ENCODE results near the gene CST9. TPM values are rescaled to one million over a fixed set of nuclear protein-coding genes. Genes with fewer than 3 reads are reported as not detected.

Gene CST9
- total and polyA plus RNA-seq, 2 of the 13 experiments (the other 11 are each of a cell fraction or from before 2014, with no cell fraction given), result 0.07 TPM; not detected in 1

DNA sequence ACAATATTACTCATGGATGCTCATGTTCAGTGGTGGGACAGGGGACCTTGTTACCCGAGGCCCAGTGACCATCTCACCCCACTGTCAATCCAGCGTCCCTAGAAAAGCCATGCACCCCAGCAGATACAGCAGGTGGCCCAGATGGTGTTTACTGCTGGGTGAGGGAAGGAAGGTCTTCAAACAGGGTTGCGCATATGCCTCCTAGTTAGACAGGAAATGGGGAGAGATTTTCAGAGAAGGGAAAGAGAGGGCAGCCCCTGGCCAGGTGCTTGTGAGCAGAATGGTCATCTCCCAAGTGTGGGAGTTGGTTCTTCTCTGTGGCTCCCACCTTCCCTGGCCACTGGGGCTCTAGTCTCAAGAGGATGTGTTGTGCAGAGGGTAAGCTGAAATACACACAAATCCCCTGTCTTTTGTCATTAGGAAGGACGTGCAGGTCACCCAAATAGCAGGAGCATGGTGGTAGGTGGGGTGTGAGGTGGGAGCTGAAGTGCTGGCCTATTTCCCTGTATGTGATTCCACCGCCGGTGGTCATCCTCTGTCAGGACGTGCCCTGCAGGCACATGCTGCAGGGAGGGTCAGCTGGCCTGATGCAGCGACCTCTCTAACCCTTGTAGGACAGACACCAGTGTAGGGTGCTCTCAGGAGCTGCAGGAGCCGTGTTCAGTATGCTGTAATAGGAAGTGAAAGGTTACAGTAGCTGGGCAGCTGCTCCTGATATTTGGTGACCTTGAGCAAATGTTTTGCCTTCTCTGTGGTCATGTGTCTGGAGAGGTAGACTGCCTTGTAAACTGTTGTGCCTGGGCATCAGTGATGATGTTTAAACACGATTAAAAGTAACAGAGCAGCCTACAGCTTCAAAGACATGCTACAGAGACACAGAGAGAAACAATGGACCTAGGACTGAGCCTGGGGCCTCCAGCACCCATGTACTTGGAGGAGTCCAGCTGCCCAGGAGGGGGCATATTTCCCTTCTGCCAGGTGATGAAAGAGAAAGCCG is 35.3 kb upstream of the CST9 start (continued):
- TF ChIP-seq HIC2 (CRISPR knock-in tag; IDR thresholded peaks at IDR 0.05; ENCODE audit: low read depth) (no peak; the same call in none of the 2 replicates), RELA (CRISPR knock-in tag; IDR thresholded peaks at IDR 0.05) (no peak; the same call in 1 of the 2 replicates), ZNF326 (CRISPR knock-in tag; IDR thresholded peaks at IDR 0.05; ENCODE audit: borderline replicate concordance) (no peak), RBM39 (IDR thresholded peaks at IDR 0.05; ENCODE audit: low read depth, low read length, poor library complexity, severe bottlenecking) (no peak), TCF7 (IDR thresholded peaks at IDR 0.05; ENCODE audit: low read depth) (peak; percentile 36; the same call in 1 of the 2 replicates), ZNF232 (CRISPR knock-in tag; IDR thresholded peaks at IDR 0.05; ENCODE audit: borderline replicate concordance) (peak; percentile 61; the same call in 1 of the 2 replicates), ZNF441 (CRISPR knock-in tag; IDR thresholded peaks at IDR 0.05; ENCODE audit: borderline replicate concordance) (peak; percentile 50; the same call in 1 of the 2 replicates), CREB3 (CRISPR knock-in tag; IDR thresholded peaks at IDR 0.05) (no peak)
- TF ChIP-seq, protein P1, sequence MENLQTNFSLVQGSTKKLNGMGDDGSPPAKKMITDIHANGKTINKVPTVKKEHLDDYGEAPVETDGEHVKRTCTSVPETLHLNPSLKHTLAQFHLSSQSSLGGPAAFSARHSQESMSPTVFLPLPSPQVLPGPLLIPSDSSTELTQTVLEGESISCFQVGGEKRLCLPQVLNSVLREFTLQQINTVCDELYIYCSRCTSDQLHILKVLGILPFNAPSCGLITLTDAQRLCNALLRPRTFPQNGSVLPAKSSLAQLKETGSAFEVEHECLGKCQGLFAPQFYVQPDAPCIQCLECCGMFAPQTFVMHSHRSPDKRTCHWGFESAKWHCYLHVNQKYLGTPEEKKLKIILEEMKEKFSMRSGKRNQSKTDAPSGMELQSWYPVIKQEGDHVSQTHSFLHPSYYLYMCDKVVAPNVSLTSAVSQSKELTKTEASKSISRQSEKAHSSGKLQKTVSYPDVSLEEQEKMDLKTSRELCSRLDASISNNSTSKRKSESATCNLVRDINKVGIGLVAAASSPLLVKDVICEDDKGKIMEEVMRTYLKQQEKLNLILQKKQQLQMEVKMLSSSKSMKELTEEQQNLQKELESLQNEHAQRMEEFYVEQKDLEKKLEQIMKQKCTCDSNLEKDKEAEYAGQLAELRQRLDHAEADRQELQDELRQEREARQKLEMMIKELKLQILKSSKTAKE (CRISPR knock-in tag; IDR thresholded peaks at IDR 0.05; ENCODE audit: borderline replicate concordance), result peak; percentile 93
- TF ChIP-seq, protein P2, sequence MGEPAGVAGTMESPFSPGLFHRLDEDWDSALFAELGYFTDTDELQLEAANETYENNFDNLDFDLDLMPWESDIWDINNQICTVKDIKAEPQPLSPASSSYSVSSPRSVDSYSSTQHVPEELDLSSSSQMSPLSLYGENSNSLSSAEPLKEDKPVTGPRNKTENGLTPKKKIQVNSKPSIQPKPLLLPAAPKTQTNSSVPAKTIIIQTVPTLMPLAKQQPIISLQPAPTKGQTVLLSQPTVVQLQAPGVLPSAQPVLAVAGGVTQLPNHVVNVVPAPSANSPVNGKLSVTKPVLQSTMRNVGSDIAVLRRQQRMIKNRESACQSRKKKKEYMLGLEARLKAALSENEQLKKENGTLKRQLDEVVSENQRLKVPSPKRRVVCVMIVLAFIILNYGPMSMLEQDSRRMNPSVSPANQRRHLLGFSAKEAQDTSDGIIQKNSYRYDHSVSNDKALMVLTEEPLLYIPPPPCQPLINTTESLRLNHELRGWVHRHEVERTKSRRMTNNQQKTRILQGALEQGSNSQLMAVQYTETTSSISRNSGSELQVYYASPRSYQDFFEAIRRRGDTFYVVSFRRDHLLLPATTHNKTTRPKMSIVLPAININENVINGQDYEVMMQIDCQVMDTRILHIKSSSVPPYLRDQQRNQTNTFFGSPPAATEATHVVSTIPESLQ (CRISPR knock-in tag; conservative IDR thresholded peaks at IDR 0.05), result no peak
- TF ChIP-seq, protein P3, sequence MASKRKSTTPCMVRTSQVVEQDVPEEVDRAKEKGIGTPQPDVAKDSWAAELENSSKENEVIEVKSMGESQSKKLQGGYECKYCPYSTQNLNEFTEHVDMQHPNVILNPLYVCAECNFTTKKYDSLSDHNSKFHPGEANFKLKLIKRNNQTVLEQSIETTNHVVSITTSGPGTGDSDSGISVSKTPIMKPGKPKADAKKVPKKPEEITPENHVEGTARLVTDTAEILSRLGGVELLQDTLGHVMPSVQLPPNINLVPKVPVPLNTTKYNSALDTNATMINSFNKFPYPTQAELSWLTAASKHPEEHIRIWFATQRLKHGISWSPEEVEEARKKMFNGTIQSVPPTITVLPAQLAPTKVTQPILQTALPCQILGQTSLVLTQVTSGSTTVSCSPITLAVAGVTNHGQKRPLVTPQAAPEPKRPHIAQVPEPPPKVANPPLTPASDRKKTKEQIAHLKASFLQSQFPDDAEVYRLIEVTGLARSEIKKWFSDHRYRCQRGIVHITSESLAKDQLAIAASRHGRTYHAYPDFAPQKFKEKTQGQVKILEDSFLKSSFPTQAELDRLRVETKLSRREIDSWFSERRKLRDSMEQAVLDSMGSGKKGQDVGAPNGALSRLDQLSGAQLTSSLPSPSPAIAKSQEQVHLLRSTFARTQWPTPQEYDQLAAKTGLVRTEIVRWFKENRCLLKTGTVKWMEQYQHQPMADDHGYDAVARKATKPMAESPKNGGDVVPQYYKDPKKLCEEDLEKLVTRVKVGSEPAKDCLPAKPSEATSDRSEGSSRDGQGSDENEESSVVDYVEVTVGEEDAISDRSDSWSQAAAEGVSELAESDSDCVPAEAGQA (IDR thresholded peaks at IDR 0.05; ENCODE audit: low read depth), result peak; percentile 31; the same call in 1 of the 2 replicates
- TF ChIP-seq, protein P3 (CRISPR knock-in tag; IDR thresholded peaks at IDR 0.05; ENCODE audit: borderline replicate concordance), result no peak

All from HepG2 (cell line).